GM21381 (cell line): ENCODE data around the gene CRYGC.
"Not testable (repeated sequence)": the region's sequence is repeated elsewhere in the genome, so short reads cannot be mapped to it uniquely, and the experiment has no call there.

ENCODE experiments used
- ATAC-seq: cut with Tn5 transposase; IDR thresholded peaks from one replicate; pipeline ENCODE4 v1.9.1; 2021; ENCODE audit warnings: mild to moderate bottlenecking, moderate library complexity; ENCODE audit not compliant: unreplicated experiment

Gene CRYGC

GRCh38 chr2:208138334-208138733, 8.7 kb upstream of the CRYGC start:
- not testable (repeated sequence) for ATAC-seq

- ATAC-seq, result no peak
Observed at GRCh38 chr2:208136716-208137094, 7.1 kb upstream of the CRYGC start.

- no peak for ATAC-seq
Observed at GRCh38 chr2:208135794-208136715, 6.4 kb upstream of the CRYGC start.

- peak; percentile 60 for ATAC-seq
Observed at GRCh38 chr2:208134928-208135586, 5.4 kb upstream of the CRYGC start.

GRCh38 chr2:208130712-208131110, 1.1 kb upstream of the CRYGC start:
- no peak for ATAC-seq

- ATAC-seq, result no peak
Observed at GRCh38 chr2:208128136-208128535, 1.5 kb downstream of the CRYGC start.

GRCh38 chr2:208127090-208127489, 2.5 kb downstream of the CRYGC start:
- ATAC-seq, result no peak

- no peak for ATAC-seq
Observed at GRCh38 chr2:208125251-208125650, 4.4 kb downstream of the CRYGC start.

- ATAC-seq, result not testable (repeated sequence)
Observed at GRCh38 chr2:208124013-208124715, 5.5 kb downstream of the CRYGC start, which contains the start of gene CRYGD. Gene CRYGD (minus strand): TSS chr2:208124524. CDS start chr2:208124473, 51 bp downstream.

- ATAC-seq, result no peak
Observed at GRCh38 chr2:208122248-208122647, 7.4 kb downstream of the CRYGC start.

- ATAC-seq, result no peak
Observed at GRCh38 chr2:208118918-208119317, 10.7 kb downstream of the CRYGC start.

- not testable (repeated sequence) for ATAC-seq
Observed at GRCh38 chr2:208117390-208117789, 12.2 kb downstream of the CRYGC start.

GRCh38 chr2:208112969-208113368, 16.7 kb downstream of the CRYGC start:
- no peak for ATAC-seq

GRCh38 chr2:208112273-208112745, 17.3 kb downstream of the CRYGC start:
- ATAC-seq, result not testable (repeated sequence)

- no peak for ATAC-seq
Observed at GRCh38 chr2:208103616-208104015, 26.0 kb downstream of the CRYGC start.

GRCh38 chr2:208101716-208102631, 27.7 kb downstream of the CRYGC start:
- no peak for ATAC-seq

- ATAC-seq, result no peak
Observed at GRCh38 chr2:208099682-208100470, 29.8 kb downstream of the CRYGC start.

GRCh38 chr2:208098701-208099100, 30.9 kb downstream of the CRYGC start:
- ATAC-seq, result not testable (repeated sequence)

GRCh38 chr2:208098267-208098666, 31.4 kb downstream of the CRYGC start:
- ATAC-seq, result no peak
